AG08395 (cell line): Measurements from ENCODE around the gene KIAA1586.

Source experiments
- DNase-seq: peaks from one replicate; pipeline ENCODE4 v3.0.0; 2012; ENCODE audit warnings: mixed read lengths, low spot score

Gene KIAA1586

DNA sequence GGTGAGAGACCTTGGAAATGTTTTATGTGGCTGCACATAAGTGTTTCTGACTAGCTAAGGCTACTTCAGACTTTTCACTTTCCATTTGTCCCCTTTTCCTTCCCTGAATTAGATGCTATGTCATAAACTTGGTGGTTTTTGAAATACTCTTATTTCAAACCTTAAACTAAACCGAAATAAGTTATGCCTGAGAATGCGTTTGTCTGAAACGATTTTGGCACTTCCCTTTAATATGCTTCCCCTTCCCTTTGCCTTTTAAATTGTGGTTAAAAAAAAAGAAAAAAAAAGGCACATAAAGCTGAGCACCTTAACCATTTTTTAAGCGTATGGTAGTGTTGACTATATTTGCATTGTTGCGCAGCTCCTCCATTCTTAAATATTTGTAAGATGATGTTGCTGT, 57.8 kb downstream of the KIAA1586 start:
- DNase-seq, result no peak
